Right cardiac atrium (tissue), 5 donors: ENCODE measurements around the gene TMSB10. TPM values are rescaled to one million over a fixed set of nuclear protein-coding genes. Genes with fewer than 3 reads are reported as not detected.

Experiments
- polyA plus RNA-seq: library from polyadenylated mRNA; stranded (reverse); fragments of 200-250 nt; gene quantifications from one replicate; pipeline ENCODE4 v1.2.3, GENCODE V29; 2013
- total RNA-seq, 4 donors: library from RNA; stranded (reverse); fragmentation: NEBNext Ultra II Directional; extraction: Animal tissue kit (Norgen Biotek cat#: 25700); gene quantifications; one replicate each; pipeline ENCODE4 v1.2.1, GENCODE V29; 2021
- donor health status: healthy with polysubstance abuse.
- donor health status: DM: no; HTN: yes; CAD: no.
- donor health status: DM: no; HTN: no; CAD: no.
- donor health status: DM: no; HTN: yes; CAD: no; lungs with severe emphysema.
- donor health status: DM: yes; HTN: yes; CAD: no.

Gene TMSB10
- total and polyA plus RNA-seq, 5 donors: 341 to 805 (median 490) TPM

Other genes with a start within 250 kb of the TMSB10 start
- gene TRABD2A, start 24.6 kb upstream of the TMSB10 start, total RNA-seq: 1 to 10 TPM in 1 of 4 donors, under 1 TPM in 3; 0.29 to 1.3 (median 0.71) TPM
- gene TRABD2A, start 24.6 kb upstream of the TMSB10 start, polyA plus RNA-seq: 0.50 TPM
- 10 to 100 TPM; 71.5 to 97.1 (median 88.5) TPM for gene KCMF1, start 65.5 kb downstream of the TMSB10 start, total RNA-seq
- 28.2 TPM for gene KCMF1, start 65.5 kb downstream of the TMSB10 start, polyA plus RNA-seq
- 10 to 100 TPM; 12.0 to 13.8 (median 12.7) TPM for gene TCF7L1, start 227.7 kb downstream of the TMSB10 start, total RNA-seq
- gene TCF7L1, start 227.7 kb downstream of the TMSB10 start, polyA plus RNA-seq: 13.0 TPM